ENCODE results near the gene SMIM23. TPM values are rescaled to one million over a fixed set of nuclear protein-coding genes. Genes with fewer than 3 reads are reported as not detected.

The SMIM23 gene
- total RNA-seq, 1 donor from 2014 or later, result not detected

DNA sequence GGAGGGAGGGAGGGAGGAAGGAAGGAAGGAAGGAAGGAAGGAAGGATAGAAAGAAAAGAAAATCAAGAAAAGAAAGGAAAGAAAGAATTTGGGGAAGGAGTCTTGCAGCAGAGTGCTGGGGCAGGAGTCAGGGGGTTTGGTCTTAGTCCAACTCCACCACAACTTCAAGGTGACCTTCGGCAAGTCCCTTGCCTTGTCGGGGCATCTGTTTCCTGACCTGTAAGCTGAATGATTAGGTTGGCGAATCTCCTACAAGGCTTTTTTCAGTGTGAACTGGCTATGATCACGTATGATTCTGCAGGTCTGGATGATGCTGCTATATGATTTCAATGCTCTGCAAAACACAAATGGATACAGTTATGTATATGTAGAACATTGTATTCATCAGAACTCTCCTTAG, 20.1 kb downstream of the SMIM23 start:
- H3K27me3 Mint-ChIP-seq (ENCODE audit: low read depth), result peaks cover 45% of the 10 kb centered on the region
- H3K4me3 Mint-ChIP-seq (ENCODE audit: unreplicated experiment), result no peak overlapping the region
- H3K9me3 Mint-ChIP-seq (ENCODE audit: low read depth), result peaks cover 6% of the 10 kb centered on the region
- no peak for DNase-seq (ENCODE audit: low spot score)
- H3K36me3 Mint-ChIP-seq (ENCODE audit: low read depth), result peaks cover 3% of the 10 kb centered on the region
- no peak for TF ChIP-seq CTCF (IDR thresholded peaks at IDR 0.05)
- no peak overlapping the region for H3K27ac Mint-ChIP-seq (ENCODE audit: unreplicated experiment)
- H3K4me1 Mint-ChIP-seq (ENCODE audit: low read depth), result peaks cover 9% of the 10 kb centered on the region

- H3K4me3 Mint-ChIP-seq (ENCODE audit: unreplicated experiment), result peak overlapping the region; percentile 55
- H3K4me1 Mint-ChIP-seq (ENCODE audit: low read depth), result peaks cover 9% of the 10 kb centered on the region
- DNase-seq (ENCODE audit: low spot score), result no peak
- peaks cover 45% of the 10 kb centered on the region for H3K27me3 Mint-ChIP-seq (ENCODE audit: low read depth)
- H3K27ac Mint-ChIP-seq (ENCODE audit: unreplicated experiment), result no peak overlapping the region
- peaks cover 7% of the 10 kb centered on the region for H3K36me3 Mint-ChIP-seq (ENCODE audit: low read depth)
- TF ChIP-seq CTCF (IDR thresholded peaks at IDR 0.05), result no peak
- peaks cover 14% of the 10 kb centered on the region for H3K9me3 Mint-ChIP-seq (ENCODE audit: low read depth)
Observed at GRCh38 chr5:171806976-171807747, 21.5 kb downstream of the SMIM23 start.

DNA sequence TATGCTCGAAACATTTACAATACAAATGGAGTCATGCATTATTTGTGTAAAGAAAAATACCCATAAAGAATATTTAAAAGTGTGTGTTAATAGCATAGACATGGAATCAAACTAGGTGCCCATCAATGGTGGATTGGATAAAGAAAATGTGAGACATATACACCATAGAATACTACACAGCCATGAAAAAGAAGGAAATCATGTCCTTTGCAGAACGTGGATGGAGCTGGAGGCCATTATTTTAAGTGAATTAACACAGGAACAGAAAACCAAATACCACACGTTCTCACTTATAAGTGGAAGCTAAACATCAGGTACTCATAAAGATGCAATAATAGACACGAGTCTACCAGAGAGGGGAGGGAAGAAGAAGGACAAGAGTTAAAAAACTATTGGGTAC, 22.8 kb downstream of the SMIM23 start:
- Mint-ChIP-seq H3K27ac (ENCODE audit: unreplicated experiment) (no peak overlapping the region), H3K9me3 (ENCODE audit: low read depth) (peaks cover 17% of the 10 kb centered on the region), H3K36me3 (ENCODE audit: low read depth) (peaks cover 9% of the 10 kb centered on the region), H3K4me1 (ENCODE audit: low read depth) (peaks cover 9% of the 10 kb centered on the region), H3K27me3 (ENCODE audit: low read depth) (peaks cover 38% of the 10 kb centered on the region), H3K4me3 (ENCODE audit: unreplicated experiment) (no peak overlapping the region)
- no peak for TF ChIP-seq CTCF (IDR thresholded peaks at IDR 0.05)
- DNase-seq (ENCODE audit: low spot score), result no peak

- Mint-ChIP-seq H3K36me3 (ENCODE audit: low read depth) (peaks cover 9% of the 10 kb centered on the region), H3K4me3 (ENCODE audit: unreplicated experiment) (no peak overlapping the region), H3K4me1 (ENCODE audit: low read depth) (peaks cover 9% of the 10 kb centered on the region), H3K27me3 (ENCODE audit: low read depth) (peaks cover 37% of the 10 kb centered on the region), H3K27ac (ENCODE audit: unreplicated experiment) (no peak overlapping the region), H3K9me3 (ENCODE audit: low read depth) (peaks cover 17% of the 10 kb centered on the region)
- DNase-seq (ENCODE audit: low spot score), result no peak
- TF ChIP-seq CTCF (IDR thresholded peaks at IDR 0.05), result no peak
Observed at GRCh38 chr5:171808951-171809350, 23.3 kb downstream of the SMIM23 start.

GRCh38 chr5:171810227-171810626, 24.6 kb downstream of the SMIM23 start:
- Mint-ChIP-seq H3K27me3 (ENCODE audit: low read depth) (peaks cover 30% of the 10 kb centered on the region), H3K4me1 (ENCODE audit: low read depth) (peaks cover 9% of the 10 kb centered on the region), H3K9me3 (ENCODE audit: low read depth) (peaks cover 17% of the 10 kb centered on the region), H3K27ac (ENCODE audit: unreplicated experiment) (no peak overlapping the region), H3K36me3 (ENCODE audit: low read depth) (peaks cover 9% of the 10 kb centered on the region), H3K4me3 (ENCODE audit: unreplicated experiment) (no peak overlapping the region)
- TF ChIP-seq CTCF (IDR thresholded peaks at IDR 0.05), result no peak
- no peak for DNase-seq (ENCODE audit: low spot score)

All from chondrocyte (in vitro differentiated cells).